ENCODE data around the gene ARMC9. TPM values are rescaled to one million over a fixed set of nuclear protein-coding genes. Genes with fewer than 3 reads are reported as not detected.

Gene ARMC9
- total and polyA plus RNA-seq, 2 of the 13 experiments (the other 11 are each of a cell fraction or from before 2014, with no cell fraction given), result 9.1 to 12.8 TPM

- H3K4me1 ChIP-seq (ENCODE audit: insufficient read depth, low read length), result no peaks in the 10 kb centered on the region
- FAIRE-seq (no peak), ATAC-seq (no peak), DNase-seq (ENCODE audit: low spot score) (no peak)
- no TSS peak for BruUV-seq (replicated peaks)
- POLR2A ChIA-PET, result no interaction called here
- no peaks in the 10 kb centered on the region for H3K79me2 ChIP-seq (ENCODE audit: insufficient read depth, low read length)
- H2AFZ ChIP-seq (ENCODE audit: low read length), result no peak overlapping the region
- TF ChIP-seq PCBP2 (optimal IDR thresholded peaks at IDR 0.05; ENCODE audit: low read depth, low read length, poor library complexity, severe bottlenecking), result no peak
- no peaks in the 10 kb centered on the region for H3K9me3 ChIP-seq (ENCODE audit: low read length)
- intact Hi-C loops (cut with micrococcal nuclease; ENCODE audit: unreplicated experiment), result no loop called here
- in situ Hi-C loops (cut with HindIII; ENCODE audit: extremely low pct_ligation_motif_present, low pct_unique_long_range_greater_than_20kb), result no loop called here
- 98% methylated on average over 5 of the region's 7 CpGs for WGBS (ENCODE audit: low lambda C conversion rate)
- no peak overlapping the region for H3K9ac ChIP-seq (ENCODE audit: insufficient read depth, low read depth, low read length)
- no peaks in the 10 kb centered on the region for H4K20me1 ChIP-seq (ENCODE audit: insufficient read depth, low read length)
- no peaks in the 10 kb centered on the region for H3K27me3 ChIP-seq (ENCODE audit: control insufficient read depth in 1 of 2, insufficient read depth in 2 of 2, low read length in 2 of 2)
- no peak overlapping the region for H3K4me2 ChIP-seq (ENCODE audit: low read depth, low read length)
- no peak overlapping the region for H3K27ac ChIP-seq (ENCODE audit: extremely low read length, insufficient read depth, low read length)
- no peak overlapping the region for H3K4me3 ChIP-seq (replicated peaks in 1 of 3; ENCODE audit: insufficient read depth in 1 of 3, low read depth in 2 of 3, low read length in 3 of 3)
- CTCF ChIA-PET (ENCODE audit: low intra/inter-chr PET ratio, low total read pairs), result no interaction called here
- H3K36me3 ChIP-seq (replicated peaks in 1 of 2; ENCODE audit: control insufficient read depth in 1 of 2, insufficient read depth in 2 of 2, low read length in 2 of 2), result peaks cover 0 to 7% of the 10 kb centered on the region in 2 experiments; a peak in 1 of 5 replicates
Measured at GRCh38 chr2:231331533-231331932, 133.1 kb downstream of the ARMC9 start.

GRCh38 chr2:231332388-231332787 is 134.0 kb downstream of the ARMC9 start:
- intact Hi-C loops (cut with micrococcal nuclease; ENCODE audit: unreplicated experiment), result no loop called here
- H3K4me3 ChIP-seq (replicated peaks in 1 of 3; ENCODE audit: insufficient read depth in 1 of 3, low read depth in 2 of 3, low read length in 3 of 3), result no peak overlapping the region
- TF ChIP-seq HNRNPK (IDR thresholded peaks at IDR 0.05; ENCODE audit: low read depth, low read length, poor library complexity, severe bottlenecking) (no peak), BHLHE40 (IDR thresholded peaks at IDR 0.05; ENCODE audit: low read length) (no peak), POGZ (CRISPR knock-in tag; IDR thresholded peaks at IDR 0.05) (no peak), JUNB (CRISPR knock-in tag; IDR thresholded peaks at IDR 0.05; ENCODE audit: borderline replicate concordance) (no peak), PLSCR1 (CRISPR knock-in tag; IDR thresholded peaks at IDR 0.05; ENCODE audit: borderline replicate concordance) (no peak), SMC3 (IDR thresholded peaks at IDR 0.05; ENCODE audit: low read length) (no peak), ZFP36L1 (CRISPR knock-in tag; IDR thresholded peaks at IDR 0.05) (no peak), SATB2 (CRISPR knock-in tag; IDR thresholded peaks at IDR 0.05) (no peak), SOX6 (IDR thresholded peaks at IDR 0.05) (no peak), SOX6 (CRISPR knock-in tag; IDR thresholded peaks at IDR 0.05) (no peak), ZFYVE20 (CRISPR knock-in tag; IDR thresholded peaks at IDR 0.05; ENCODE audit: borderline replicate concordance, low read depth) (no peak), SRSF1 (optimal IDR thresholded peaks at IDR 0.05; ENCODE audit: low read depth, low read length) (no peak)
- no peaks in the 10 kb centered on the region for H3K9me3 ChIP-seq (ENCODE audit: low read length)
- WGBS (ENCODE audit: low lambda C conversion rate), result 96% methylated on average over 6 of the region's 6 CpGs
- no peaks in the 10 kb centered on the region for H3K4me1 ChIP-seq (ENCODE audit: insufficient read depth, low read length)
- ChIA-PET POLR2A (no interaction called here), CTCF (ENCODE audit: low intra/inter-chr PET ratio, low total read pairs) (no interaction called here)
- FAIRE-seq (no peak), ATAC-seq (no peak), DNase-seq (ENCODE audit: low spot score) (no peak)
- H3K36me3 ChIP-seq (replicated peaks in 1 of 2; ENCODE audit: control insufficient read depth in 1 of 2, insufficient read depth in 2 of 2, low read length in 2 of 2), result peaks cover 0 to 7% of the 10 kb centered on the region in 2 experiments; a peak in 1 of 5 replicates
- no peak overlapping the region for H3K27ac ChIP-seq (ENCODE audit: extremely low read length, insufficient read depth, low read length)
- H3K4me2 ChIP-seq (ENCODE audit: low read depth, low read length), result no peak overlapping the region
- no TSS peak for BruUV-seq (replicated peaks)
- no peaks in the 10 kb centered on the region for H3K27me3 ChIP-seq (ENCODE audit: control insufficient read depth in 1 of 2, insufficient read depth in 2 of 2, low read length in 2 of 2)
- no peak overlapping the region for H3K9ac ChIP-seq (ENCODE audit: insufficient read depth, low read depth, low read length)
- H3K79me2 ChIP-seq (ENCODE audit: insufficient read depth, low read length), result no peaks in the 10 kb centered on the region
- H4K20me1 ChIP-seq (ENCODE audit: insufficient read depth, low read length), result no peaks in the 10 kb centered on the region
- in situ Hi-C loops (cut with HindIII; ENCODE audit: extremely low pct_ligation_motif_present, low pct_unique_long_range_greater_than_20kb), result no loop called here
- no peak overlapping the region for H2AFZ ChIP-seq (ENCODE audit: low read length)

Data from HepG2 (cell line).